ENCODE data around the gene MLN. TPM values are rescaled to one million over a fixed set of nuclear protein-coding genes. Genes with fewer than 3 reads are reported as not detected.

MLN gene
- total RNA-seq, 1 donor from 2014 or later: not detected

DNA sequence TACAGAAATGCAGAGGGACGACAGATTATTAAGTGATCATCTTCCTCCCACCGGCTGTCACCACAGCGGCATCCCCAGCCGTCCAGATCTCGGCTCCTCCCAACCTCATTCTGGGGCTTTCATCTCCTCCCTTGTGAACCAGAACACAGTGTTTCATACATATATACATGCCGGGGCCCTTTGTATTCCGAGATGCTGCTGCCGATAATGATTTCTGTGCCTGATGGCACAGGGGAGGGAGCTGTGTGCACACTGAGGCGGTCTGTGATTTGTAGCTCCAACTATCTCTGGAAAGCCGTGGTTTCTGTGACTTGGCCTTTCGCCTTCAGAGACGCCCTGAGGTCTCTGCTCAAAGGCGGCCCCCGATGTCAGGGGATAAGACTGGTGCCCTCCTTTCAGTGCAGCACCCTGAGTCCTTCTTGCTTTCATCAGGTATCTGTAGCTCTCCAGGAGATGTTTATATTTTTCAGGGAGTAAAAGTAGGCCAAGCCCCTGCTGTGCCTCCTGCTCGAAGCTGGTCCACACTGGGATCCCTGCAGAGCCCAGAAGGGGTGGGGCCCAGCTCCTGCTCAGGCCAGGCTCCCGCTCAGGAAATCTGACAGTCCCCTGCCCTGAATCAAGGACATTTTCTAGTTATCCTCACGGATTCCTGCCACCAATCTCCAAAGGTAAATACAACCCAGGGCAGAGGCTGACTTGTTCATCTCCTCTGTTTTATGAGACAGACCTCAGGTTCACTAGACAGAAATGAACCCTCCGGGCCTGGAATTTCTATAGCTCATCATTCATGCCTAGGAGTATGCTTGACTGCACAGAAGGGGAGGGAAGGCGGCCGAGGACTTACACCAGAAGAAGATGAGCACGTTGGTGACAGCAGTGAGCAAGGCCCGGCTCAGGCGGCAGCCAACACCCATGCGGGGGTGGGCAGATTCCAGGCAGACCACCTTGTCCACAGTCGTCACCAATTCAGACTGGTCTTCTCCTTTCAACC lies 26.1 kb downstream of the MLN start:
- Mint-ChIP-seq H3K9me3 (ENCODE audit: low read depth) (no peaks in the 10 kb centered on the region), H3K36me3 (ENCODE audit: insufficient read depth) (peaks cover 37% of the 10 kb centered on the region), H3K4me1 (ENCODE audit: low read depth) (no peaks in the 10 kb centered on the region), H3K4me3 (ENCODE audit: low read depth) (no peak overlapping the region), H3K27ac (no peak overlapping the region), H3K27me3 (peaks cover 3% of the 10 kb centered on the region)
- TF ChIP-seq, protein P1, sequence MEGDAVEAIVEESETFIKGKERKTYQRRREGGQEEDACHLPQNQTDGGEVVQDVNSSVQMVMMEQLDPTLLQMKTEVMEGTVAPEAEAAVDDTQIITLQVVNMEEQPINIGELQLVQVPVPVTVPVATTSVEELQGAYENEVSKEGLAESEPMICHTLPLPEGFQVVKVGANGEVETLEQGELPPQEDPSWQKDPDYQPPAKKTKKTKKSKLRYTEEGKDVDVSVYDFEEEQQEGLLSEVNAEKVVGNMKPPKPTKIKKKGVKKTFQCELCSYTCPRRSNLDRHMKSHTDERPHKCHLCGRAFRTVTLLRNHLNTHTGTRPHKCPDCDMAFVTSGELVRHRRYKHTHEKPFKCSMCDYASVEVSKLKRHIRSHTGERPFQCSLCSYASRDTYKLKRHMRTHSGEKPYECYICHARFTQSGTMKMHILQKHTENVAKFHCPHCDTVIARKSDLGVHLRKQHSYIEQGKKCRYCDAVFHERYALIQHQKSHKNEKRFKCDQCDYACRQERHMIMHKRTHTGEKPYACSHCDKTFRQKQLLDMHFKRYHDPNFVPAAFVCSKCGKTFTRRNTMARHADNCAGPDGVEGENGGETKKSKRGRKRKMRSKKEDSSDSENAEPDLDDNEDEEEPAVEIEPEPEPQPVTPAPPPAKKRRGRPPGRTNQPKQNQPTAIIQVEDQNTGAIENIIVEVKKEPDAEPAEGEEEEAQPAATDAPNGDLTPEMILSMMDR (IDR thresholded peaks at IDR 0.05; ENCODE audit: unreplicated experiment): no peak
- DNase-seq (ENCODE audit: low spot score, unreplicated experiment): no peak

DNA sequence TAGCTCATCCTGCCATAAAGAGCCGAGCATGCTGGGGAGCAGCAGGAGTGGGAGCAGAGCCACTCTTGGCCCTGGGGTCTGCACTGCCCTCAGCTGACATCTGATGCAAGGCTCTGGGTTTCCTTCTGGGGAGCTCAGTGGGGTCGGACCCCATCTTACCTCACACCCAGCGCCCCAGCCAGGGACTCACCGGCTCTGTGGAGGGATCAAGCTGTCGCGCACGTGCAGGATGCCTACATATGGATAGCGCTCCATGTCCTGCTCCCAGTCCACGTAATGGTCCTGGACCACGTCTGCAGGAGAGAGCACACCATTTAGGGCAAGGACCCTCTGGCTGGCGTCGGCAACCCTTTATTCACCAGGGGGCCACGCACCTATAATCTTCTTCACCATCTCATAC lies 27.0 kb downstream of the MLN start:
- H3K36me3 Mint-ChIP-seq (ENCODE audit: insufficient read depth): peaks cover 35% of the 10 kb centered on the region
- peaks cover 5% of the 10 kb centered on the region for H3K27me3 Mint-ChIP-seq
- no peaks in the 10 kb centered on the region for H3K9me3 Mint-ChIP-seq (ENCODE audit: low read depth)
- H3K27ac Mint-ChIP-seq: no peak overlapping the region
- no peak for DNase-seq (ENCODE audit: low spot score, unreplicated experiment)
- H3K4me3 Mint-ChIP-seq (ENCODE audit: low read depth): no peak overlapping the region
- H3K4me1 Mint-ChIP-seq (ENCODE audit: low read depth): no peaks in the 10 kb centered on the region
- TF ChIP-seq, protein P1 (IDR thresholded peaks at IDR 0.05; ENCODE audit: unreplicated experiment): no peak

- no peaks in the 10 kb centered on the region for H3K4me1 Mint-ChIP-seq (ENCODE audit: low read depth)
- H3K36me3 Mint-ChIP-seq (ENCODE audit: insufficient read depth): peaks cover 35% of the 10 kb centered on the region
- TF ChIP-seq, protein P1 (IDR thresholded peaks at IDR 0.05; ENCODE audit: unreplicated experiment): no peak
- no peak overlapping the region for H3K4me3 Mint-ChIP-seq (ENCODE audit: low read depth)
- DNase-seq (ENCODE audit: low spot score, unreplicated experiment): no peak
- H3K27me3 Mint-ChIP-seq: peaks cover 5% of the 10 kb centered on the region
- no peaks in the 10 kb centered on the region for H3K9me3 Mint-ChIP-seq (ENCODE audit: low read depth)
- peak overlapping the region; percentile 74 for H3K27ac Mint-ChIP-seq
Observed at GRCh38 chr6:33776186-33776585, 27.6 kb downstream of the MLN start.

DNA sequence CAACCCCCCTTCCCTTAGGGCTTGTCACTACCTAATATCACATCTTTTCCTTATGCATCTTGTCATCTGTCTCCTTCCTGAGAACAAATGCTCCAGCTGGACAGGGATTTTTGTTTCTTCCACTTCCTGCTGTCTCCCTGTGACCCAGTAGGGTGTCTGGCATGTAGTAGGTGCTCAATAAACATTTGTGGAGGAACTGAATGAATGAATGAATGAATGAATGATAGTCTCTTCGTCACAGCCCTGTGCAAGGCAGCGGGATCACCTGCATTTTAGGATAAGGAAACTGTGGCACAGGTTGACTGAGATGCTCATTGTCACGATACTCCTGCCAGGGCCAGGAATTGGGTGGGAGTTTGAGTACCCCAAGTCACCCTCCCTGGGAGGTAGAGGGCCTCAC lies 29.0 kb downstream of the MLN start:
- no peak overlapping the region for H3K4me3 Mint-ChIP-seq (ENCODE audit: low read depth)
- H3K27ac Mint-ChIP-seq: no peak overlapping the region
- no peaks in the 10 kb centered on the region for H3K9me3 Mint-ChIP-seq (ENCODE audit: low read depth)
- H3K27me3 Mint-ChIP-seq: peaks cover 8% of the 10 kb centered on the region
- no peaks in the 10 kb centered on the region for H3K4me1 Mint-ChIP-seq (ENCODE audit: low read depth)
- TF ChIP-seq, protein P1 (IDR thresholded peaks at IDR 0.05; ENCODE audit: unreplicated experiment): no peak
- no peak for DNase-seq (ENCODE audit: low spot score, unreplicated experiment)
- peaks cover 33% of the 10 kb centered on the region for H3K36me3 Mint-ChIP-seq (ENCODE audit: insufficient read depth)

- Mint-ChIP-seq H3K27ac (no peak overlapping the region), H3K27me3 (peaks cover 15% of the 10 kb centered on the region), H3K4me3 (ENCODE audit: low read depth) (no peak overlapping the region), H3K36me3 (ENCODE audit: insufficient read depth) (peaks cover 27% of the 10 kb centered on the region), H3K9me3 (ENCODE audit: low read depth) (no peaks in the 10 kb centered on the region), H3K4me1 (ENCODE audit: low read depth) (peaks cover 4% of the 10 kb centered on the region)
- TF ChIP-seq, protein P1 (IDR thresholded peaks at IDR 0.05; ENCODE audit: unreplicated experiment): no peak
- DNase-seq (ENCODE audit: low spot score, unreplicated experiment): no peak
Observed at GRCh38 chr6:33772902-33773472, 30.8 kb downstream of the MLN start.

Data from progenitor cell of endocrine pancreas (in vitro differentiated cells).